Spleen (tissue), 7 donors: ENCODE measurements around the gene KRTAP4-3.
"Not testable (repeated sequence)": the region's sequence is repeated elsewhere in the genome, so short reads cannot be mapped to it uniquely, and the experiment has no call there.

Experiments used
- POLR2A ChIP-seq, 3 donors: fragments of 450-650 bp; IDR thresholded peaks; one replicate each; pipeline ENCODE4 v1.5.1; 2017; ENCODE audit warnings: antibody characterized with exemption in 3 of 3, mild to moderate bottlenecking in 1 of 3
- POLR2AphosphoS5 ChIP-seq, 3 donors: sonication (generic); formaldehyde crosslinking; IDR thresholded peaks; one replicate each; pipeline ENCODE4 v1.5.1; 2017; ENCODE audit warnings: antibody characterized with exemption in 3 of 3
- TF ChIP-seq, protein P1 (sequence below), 11 experiments: fragments of 200-600 bp in 7 of 11; fragments of 450-650 bp in 4 of 11; sonication (generic) in 4 of 11; IDR thresholded peaks in 8 of 11; conservative IDR thresholded peaks in 3 of 11; 1 replicate in 7 of 11; 2 replicates in 4 of 11; pipeline versions ENCODE4 v1.4.0 to v1.8.0; 2016 to 2021; ENCODE audit warnings: antibody characterized with exemption in 11 of 11, inconsistent platforms in 4 of 11, mild to moderate bottlenecking in 1 of 11
- donor health status: DM: no; HTN: no; CAD: no; lungs with moderate emphysema.
- donor health status: DM: no; HTN: no; CAD: no.
- donor health status: DM: no; HTN: no; CAD: no.

DNA sequence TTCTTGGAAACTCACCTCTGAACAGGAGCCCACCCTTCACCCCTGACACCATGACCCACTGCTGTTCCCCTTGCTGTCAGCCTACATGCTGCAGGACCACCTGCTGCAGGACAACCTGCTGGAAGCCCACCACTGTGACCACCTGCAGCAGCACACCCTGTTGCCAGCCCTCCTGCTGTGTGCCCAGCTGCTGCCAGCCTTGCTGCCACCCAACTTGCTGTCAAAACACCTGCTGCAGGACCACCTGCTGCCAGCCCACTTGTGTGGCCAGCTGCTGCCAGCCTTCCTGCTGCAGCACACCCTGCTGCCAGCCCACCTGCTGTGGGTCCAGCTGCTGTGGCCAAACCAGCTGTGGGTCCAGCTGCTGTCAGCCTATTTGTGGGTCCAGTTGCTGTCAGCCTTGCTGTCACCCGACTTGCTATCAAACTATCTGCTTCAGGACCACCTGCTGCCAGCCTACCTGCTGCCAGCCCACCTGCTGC, 21.9 kb upstream of the KRTAP4-3 start, which contains the start of gene KRTAP9-1:
- not testable (repeated sequence) for TF ChIP-seq POLR2A, POLR2AphosphoS5 (IDR thresholded peaks at IDR 0.05)
- TF ChIP-seq, protein P1, sequence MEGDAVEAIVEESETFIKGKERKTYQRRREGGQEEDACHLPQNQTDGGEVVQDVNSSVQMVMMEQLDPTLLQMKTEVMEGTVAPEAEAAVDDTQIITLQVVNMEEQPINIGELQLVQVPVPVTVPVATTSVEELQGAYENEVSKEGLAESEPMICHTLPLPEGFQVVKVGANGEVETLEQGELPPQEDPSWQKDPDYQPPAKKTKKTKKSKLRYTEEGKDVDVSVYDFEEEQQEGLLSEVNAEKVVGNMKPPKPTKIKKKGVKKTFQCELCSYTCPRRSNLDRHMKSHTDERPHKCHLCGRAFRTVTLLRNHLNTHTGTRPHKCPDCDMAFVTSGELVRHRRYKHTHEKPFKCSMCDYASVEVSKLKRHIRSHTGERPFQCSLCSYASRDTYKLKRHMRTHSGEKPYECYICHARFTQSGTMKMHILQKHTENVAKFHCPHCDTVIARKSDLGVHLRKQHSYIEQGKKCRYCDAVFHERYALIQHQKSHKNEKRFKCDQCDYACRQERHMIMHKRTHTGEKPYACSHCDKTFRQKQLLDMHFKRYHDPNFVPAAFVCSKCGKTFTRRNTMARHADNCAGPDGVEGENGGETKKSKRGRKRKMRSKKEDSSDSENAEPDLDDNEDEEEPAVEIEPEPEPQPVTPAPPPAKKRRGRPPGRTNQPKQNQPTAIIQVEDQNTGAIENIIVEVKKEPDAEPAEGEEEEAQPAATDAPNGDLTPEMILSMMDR (IDR thresholded peaks at IDR 0.05 in 8 of 11, conservative IDR thresholded peaks at IDR 0.05 in 3 of 11), result not testable (repeated sequence)
